GM12865 (cell line): ENCODE data around the gene C2CD4C.

Experiments
- DNase-seq: peaks from one replicate; pipeline ENCODE4 v3.0.0; 2010; ENCODE audit warnings: low read depth
- H3K4me3 ChIP-seq: 2 replicates; pipeline ENCODE4 v1.5.1; 2011; ENCODE audit warnings: mild to moderate bottlenecking, low read depth, low read length, control low read depth
- CTCF ChIP-seq: IDR thresholded peaks from 2 replicates; pipeline ENCODE4 v1.5.1; 2011; ENCODE audit warnings: low read length, control low read depth, low read depth, inconsistent platforms; ENCODE audit not compliant: insufficient read depth; ENCODE audit errors: missing control alignments

Gene C2CD4C

GRCh38 chr19:443005-443404, 34.1 kb upstream of the C2CD4C start:
- TF ChIP-seq CTCF: no peak
- no peak overlapping the region for H3K4me3 ChIP-seq
- DNase-seq: no peak

GRCh38 chr19:442085-442484, 33.1 kb upstream of the C2CD4C start:
- TF ChIP-seq CTCF: no peak

GRCh38 chr19:441213-441836, 32.4 kb upstream of the C2CD4C start:
- TF ChIP-seq CTCF: no peak
- H3K4me3 ChIP-seq: no peak overlapping the region
- no peak for DNase-seq

More at GRCh38 chr19:442085-442484, 33.1 kb upstream of the C2CD4C start:
- no peak for DNase-seq
- no peak overlapping the region for H3K4me3 ChIP-seq

GRCh38 chr19:440391-441212, 31.7 kb upstream of the C2CD4C start:
- TF ChIP-seq CTCF: no peak
- no peak overlapping the region for H3K4me3 ChIP-seq
- no peak for DNase-seq

GRCh38 chr19:439167-439900, 30.4 kb upstream of the C2CD4C start:
- no peak for TF ChIP-seq CTCF

GRCh38 chr19:438416-438958, 29.5 kb upstream of the C2CD4C start:
- no peak for DNase-seq
- no peak for TF ChIP-seq CTCF
- no peak overlapping the region for H3K4me3 ChIP-seq

More at GRCh38 chr19:439167-439900, 30.4 kb upstream of the C2CD4C start:
- no peak overlapping the region for H3K4me3 ChIP-seq
- no peak for DNase-seq
